ENCODE measurements around the gene ADAMTS8. TPM values are rescaled to one million over a fixed set of nuclear protein-coding genes. Genes with fewer than 3 reads are reported as not detected.
"Not testable (repeated sequence)": the region's sequence is repeated elsewhere in the genome, so short reads cannot be mapped to it uniquely, and the experiment has no call there.

ADAMTS8 gene
- total RNA-seq, 1 donor from 2014 or later = 0.21 TPM

DNA sequence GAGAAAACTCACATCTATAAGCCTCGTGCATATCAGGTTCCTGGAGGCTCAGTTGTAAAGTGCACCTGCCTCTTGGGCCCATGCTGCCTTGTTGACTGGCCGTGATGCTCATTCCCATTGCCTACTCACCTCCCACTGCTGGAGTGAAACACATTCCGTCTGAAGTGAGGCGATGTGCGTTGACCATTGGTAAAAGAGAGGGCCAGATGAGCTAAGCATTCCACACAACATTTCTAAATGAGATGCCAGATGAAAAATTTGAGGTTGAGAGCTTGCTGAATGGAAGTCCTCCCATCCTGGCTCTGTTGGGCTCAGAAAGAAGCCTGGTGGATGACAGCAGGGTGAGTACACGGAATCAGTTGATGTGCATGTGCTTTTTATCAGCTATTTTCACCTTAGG, 11.5 kb upstream of the ADAMTS8 start:
- no peak for TF ChIP-seq CTCF (conservative IDR thresholded peaks at IDR 0.05)
- no peak for DNase-seq (ENCODE audit: low read depth, low spot score)
- Mint-ChIP-seq H3K9me3 (no peaks in the 10 kb centered on the region), H3K4me1 (peaks cover 8% of the 10 kb centered on the region), H3K4me3 (no peak overlapping the region), H3K36me3 (ENCODE audit: low read depth) (no peaks in the 10 kb centered on the region), H3K27me3 (ENCODE audit: low read depth) (no peaks in the 10 kb centered on the region), H3K27ac (ENCODE audit: unreplicated experiment) (no peak overlapping the region)

DNA sequence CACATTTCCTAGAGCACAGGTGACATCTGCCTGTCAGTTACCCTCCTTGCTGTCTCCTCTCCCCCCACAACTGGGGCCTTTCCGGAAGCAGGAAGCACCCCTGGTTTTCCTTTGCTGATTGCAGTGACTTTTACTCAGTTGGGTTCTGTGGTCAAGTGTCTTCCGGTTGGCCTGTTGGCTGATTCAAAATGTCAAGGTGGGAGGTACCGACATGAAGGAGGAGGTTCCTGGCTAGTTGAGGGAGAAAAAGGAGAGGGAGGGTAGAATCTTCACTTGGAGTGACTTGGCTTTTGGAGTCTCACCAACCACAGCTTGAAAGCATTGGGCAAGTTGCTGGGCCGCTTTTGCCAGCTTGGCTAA, 10.7 kb upstream of the ADAMTS8 start:
- no peaks in the 10 kb centered on the region for H3K36me3 Mint-ChIP-seq (ENCODE audit: low read depth)
- H3K4me1 Mint-ChIP-seq = peaks cover 8% of the 10 kb centered on the region
- TF ChIP-seq CTCF (conservative IDR thresholded peaks at IDR 0.05) = no peak
- H3K27me3 Mint-ChIP-seq (ENCODE audit: low read depth) = no peaks in the 10 kb centered on the region
- H3K27ac Mint-ChIP-seq (ENCODE audit: unreplicated experiment) = no peak overlapping the region
- H3K9me3 Mint-ChIP-seq = no peaks in the 10 kb centered on the region
- no peak overlapping the region for H3K4me3 Mint-ChIP-seq
- no peak for DNase-seq (ENCODE audit: low read depth, low spot score)

GRCh38 chr11:130438401-130439159, 10.2 kb upstream of the ADAMTS8 start:
- not testable (repeated sequence) for H3K4me3 Mint-ChIP-seq; H3K27ac Mint-ChIP-seq (ENCODE audit: unreplicated experiment); H3K4me1 Mint-ChIP-seq; H3K36me3 Mint-ChIP-seq (ENCODE audit: low read depth); H3K27me3 Mint-ChIP-seq (ENCODE audit: low read depth); H3K9me3 Mint-ChIP-seq; DNase-seq (ENCODE audit: low read depth, low spot score)

GRCh38 chr11:130437848-130438247, 9.4 kb upstream of the ADAMTS8 start:
- DNase-seq (ENCODE audit: low read depth, low spot score) = no peak
- TF ChIP-seq CTCF (conservative IDR thresholded peaks at IDR 0.05) = no peak
- Mint-ChIP-seq H3K27me3 (ENCODE audit: low read depth) (peaks cover 2% of the 10 kb centered on the region), H3K27ac (ENCODE audit: unreplicated experiment) (no peak overlapping the region), H3K4me1 (peaks cover 5% of the 10 kb centered on the region), H3K36me3 (ENCODE audit: low read depth) (no peaks in the 10 kb centered on the region), H3K4me3 (no peak overlapping the region), H3K9me3 (no peaks in the 10 kb centered on the region)

DNA sequence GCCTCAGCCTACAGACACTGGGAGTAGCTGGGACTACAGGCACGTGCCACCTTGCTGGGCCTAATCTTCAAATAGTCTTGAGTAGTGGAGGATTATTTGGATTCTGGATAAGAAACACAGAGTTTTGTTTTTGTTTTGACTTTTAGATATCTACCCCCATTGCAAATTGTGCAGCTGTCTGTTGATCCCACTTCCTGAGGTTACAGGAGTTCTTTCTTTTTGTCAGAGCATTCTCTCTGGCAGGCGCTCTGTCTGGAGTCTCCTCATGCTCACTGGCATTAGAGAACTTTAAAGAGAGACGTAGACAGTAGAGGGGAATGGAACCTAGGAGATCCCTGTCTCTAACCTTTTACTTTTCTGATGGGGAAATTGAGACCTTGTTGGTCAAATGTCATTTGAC, 7.8 kb upstream of the ADAMTS8 start:
- Mint-ChIP-seq H3K9me3 (no peaks in the 10 kb centered on the region), H3K36me3 (ENCODE audit: low read depth) (no peaks in the 10 kb centered on the region), H3K27me3 (ENCODE audit: low read depth) (peaks cover 4% of the 10 kb centered on the region), H3K4me3 (no peak overlapping the region), H3K27ac (ENCODE audit: unreplicated experiment) (no peak overlapping the region), H3K4me1 (peaks cover 5% of the 10 kb centered on the region)
- no peak for TF ChIP-seq CTCF (conservative IDR thresholded peaks at IDR 0.05)
- no peak for DNase-seq (ENCODE audit: low read depth, low spot score)

DNA sequence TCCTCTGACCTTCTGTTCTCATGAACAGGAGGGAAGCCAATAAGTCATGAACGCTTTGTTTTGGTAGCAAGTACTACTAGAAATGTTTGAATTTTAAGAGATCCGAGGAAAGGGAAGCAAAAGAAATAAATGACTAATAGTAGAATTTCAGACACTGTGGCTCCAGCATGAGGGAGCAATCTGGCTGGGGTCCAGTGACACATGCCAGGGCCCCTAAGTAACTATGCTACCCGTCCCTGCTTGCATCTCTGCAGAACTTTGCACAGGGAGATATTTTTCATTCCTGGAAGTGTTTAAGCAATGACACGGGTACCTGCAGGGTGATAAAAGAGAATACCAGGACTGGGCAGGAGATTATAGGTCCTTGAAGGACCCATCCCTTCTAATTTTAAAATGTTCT, 7.3 kb upstream of the ADAMTS8 start:
- H3K27ac Mint-ChIP-seq (ENCODE audit: unreplicated experiment) = no peak overlapping the region
- no peaks in the 10 kb centered on the region for H3K36me3 Mint-ChIP-seq (ENCODE audit: low read depth)
- DNase-seq (ENCODE audit: low read depth, low spot score) = no peak
- peaks cover 9% of the 10 kb centered on the region for H3K27me3 Mint-ChIP-seq (ENCODE audit: low read depth)
- H3K4me1 Mint-ChIP-seq = peaks cover 5% of the 10 kb centered on the region
- peak overlapping the region; percentile 15 for H3K4me3 Mint-ChIP-seq
- H3K9me3 Mint-ChIP-seq = no peaks in the 10 kb centered on the region
- TF ChIP-seq CTCF (conservative IDR thresholded peaks at IDR 0.05) = no peak
